ENCODE measurements around the gene PHLDA2.
"Not testable (repeated sequence)": the region's sequence is repeated elsewhere in the genome, so short reads cannot be mapped to it uniquely, and the experiment has no call there.

PHLDA2 gene

GRCh38 chr11:2910401-2910955, 18.7 kb downstream of the PHLDA2 start:
- no peak for TF ChIP-seq CTCF (IDR thresholded peaks at IDR 0.05; ENCODE audit: low read depth, low read length, missing control alignments)
- no peak for DNase-seq (ENCODE audit: extremely low read depth, low read depth)

GRCh38 chr11:2909133-2909902, 19.9 kb downstream of the PHLDA2 start:
- no peak overlapping the region for H3K4me3 ChIP-seq (replicated peaks; ENCODE audit: low read depth, low read length)
- TF ChIP-seq CTCF (IDR thresholded peaks at IDR 0.05; ENCODE audit: low read depth, low read length, missing control alignments), result no peak

More at GRCh38 chr11:2910401-2910955, 18.7 kb downstream of the PHLDA2 start:
- no peak overlapping the region for H3K4me3 ChIP-seq (replicated peaks; ENCODE audit: low read depth, low read length)

GRCh38 chr11:2908130-2908529, 21.1 kb downstream of the PHLDA2 start:
- no peak overlapping the region for H3K4me3 ChIP-seq (replicated peaks; ENCODE audit: low read depth, low read length)
- no peak for TF ChIP-seq CTCF (IDR thresholded peaks at IDR 0.05; ENCODE audit: low read depth, low read length, missing control alignments)
- DNase-seq (ENCODE audit: extremely low read depth, low read depth), result no peak

More at GRCh38 chr11:2909133-2909902, 19.9 kb downstream of the PHLDA2 start:
- DNase-seq (ENCODE audit: extremely low read depth, low read depth), result no peak

- not testable (repeated sequence) for H3K4me3 ChIP-seq (replicated peaks; ENCODE audit: low read depth, low read length); DNase-seq (ENCODE audit: extremely low read depth, low read depth)
Measured at GRCh38 chr11:2905299-2905698, 23.9 kb downstream of the PHLDA2 start.

GRCh38 chr11:2904153-2905052, 24.8 kb downstream of the PHLDA2 start:
- no peak for DNase-seq (ENCODE audit: extremely low read depth, low read depth)
- H3K4me3 ChIP-seq (replicated peaks; ENCODE audit: low read depth, low read length), result no peak overlapping the region
- TF ChIP-seq CTCF (IDR thresholded peaks at IDR 0.05; ENCODE audit: low read depth, low read length, missing control alignments), result no peak

- H3K4me3 ChIP-seq (replicated peaks; ENCODE audit: low read depth, low read length), result no peak overlapping the region
- no peak for TF ChIP-seq CTCF (IDR thresholded peaks at IDR 0.05; ENCODE audit: low read depth, low read length, missing control alignments)
Measured at GRCh38 chr11:2903672-2904011, 25.6 kb downstream of the PHLDA2 start.

More at GRCh38 chr11:2903672-2904011, 25.6 kb downstream of the PHLDA2 start:
- DNase-seq (ENCODE audit: extremely low read depth, low read depth), result no peak
